Kidney (tissue), 14 donors: ENCODE data around the gene FKBP10. TPM values are rescaled to one million over a fixed set of nuclear protein-coding genes. Genes with fewer than 3 reads are reported as not detected.

ENCODE experiments used
- DNase-seq, 5 donors: peaks; one replicate each; pipeline ENCODE4 v3.0.0-alpha.2; 2013 to 2020
- FAIRE-seq: peaks from 2 replicates; lab custom pipeline; 2012; peaks lifted over from hg19 to GRCh38; lab: Jason Lieb, UNC
- H3K27ac ChIP-seq, 2 donors: one replicate each; pipeline ENCODE4 v1.7.0; 2013; ENCODE audit warnings: low read depth in 2 of 2, low read length in 2 of 2, inconsistent platforms in 1 of 2
- H3K27me3 ChIP-seq: one replicate; pipeline ENCODE4 v1.7.1; 2013; ENCODE audit warnings: low read length, inconsistent platforms; ENCODE audit not compliant: control insufficient read depth, insufficient read depth
- H3K36me3 ChIP-seq, 3 donors: one replicate each; pipeline versions ENCODE4 v1.7.0 to v1.7.1; 2013; ENCODE audit warnings: low read length in 3 of 3, control low read depth in 1 of 3, inconsistent platforms in 1 of 3; ENCODE audit not compliant: insufficient read depth in 3 of 3, control insufficient read depth in 2 of 3
- H3K4me1 ChIP-seq, 3 donors: one replicate each; pipeline versions ENCODE4 v1.7.0 to v1.7.1; 2013; ENCODE audit warnings: low read length in 3 of 3, inconsistent platforms in 1 of 3, low read depth in 1 of 3; ENCODE audit not compliant: control insufficient read depth in 2 of 3, insufficient read depth in 2 of 3
- H3K4me3 ChIP-seq, 3 donors: one replicate each; pipeline versions ENCODE4 v1.7.0 to v1.8.1; 2013; ENCODE audit warnings: low read length in 3 of 3, control low read depth in 1 of 3, inconsistent platforms in 1 of 3
- H3K9ac ChIP-seq, 3 donors: one replicate each; pipeline versions ENCODE4 v1.7.0 to v1.7.1; 2013; ENCODE audit warnings: low read length in 3 of 3, control low read depth in 1 of 3, inconsistent platforms in 1 of 3
- H3K9me3 ChIP-seq, 3 donors: one replicate each; pipeline versions ENCODE4 v1.7.0 to v1.7.1; 2013; ENCODE audit warnings: low read length in 3 of 3, control low read depth in 1 of 3, inconsistent platforms in 1 of 3; ENCODE audit not compliant: control insufficient read depth in 2 of 3, insufficient read depth in 1 of 3
- intact Hi-C: fragments of 100-400 bp; cut with DNase I; formaldehyde crosslinking; loops from one replicate; pipeline ENCODE4 v1.11.1; 2022
- polyA plus RNA-seq: library from polyadenylated mRNA; stranded (reverse); fragments of 350-450 nt; fragmentation: Illumina TruSeq; extraction: RNeasy Lipid Tissue Mini Kit (QIAGEN cat#74804); gene quantifications from one replicate; pipeline ENCODE4 v1.2.3, GENCODE V29; 2014; ENCODE audit warnings: low read depth, low replicate concordance; ENCODE audit not compliant: insufficient read depth
- total RNA-seq: library from RNA; stranded (reverse); fragmentation: NEBNext Ultra II Directional; extraction: Animal tissue kit (Norgen Biotek cat#: 25700); gene quantifications from one replicate; pipeline ENCODE4 v1.2.1, GENCODE V29; 2021
- TF ChIP-seq, protein P1 (sequence below): IDR thresholded peaks from 3 replicates; pipeline ENCODE4 v1.5.1; 2012; ENCODE audit warnings: mild to moderate bottlenecking, moderate library complexity, borderline replicate concordance; ENCODE audit not compliant: insufficient read depth; ENCODE audit errors: extremely low read depth
- donor health status: control.
- donor health status: control.
- donor health status: control.
- donor health status: control.
- donor health status: control.
- donor health status: DM: yes; HTN: yes; CAD: no.
- donor health status: Normal renal cell carcinoma (clear cell type).

The FKBP10 gene
- total and polyA plus RNA-seq, 2 donors from 2014 or later, result 19.6 to 38.3 TPM

DNA sequence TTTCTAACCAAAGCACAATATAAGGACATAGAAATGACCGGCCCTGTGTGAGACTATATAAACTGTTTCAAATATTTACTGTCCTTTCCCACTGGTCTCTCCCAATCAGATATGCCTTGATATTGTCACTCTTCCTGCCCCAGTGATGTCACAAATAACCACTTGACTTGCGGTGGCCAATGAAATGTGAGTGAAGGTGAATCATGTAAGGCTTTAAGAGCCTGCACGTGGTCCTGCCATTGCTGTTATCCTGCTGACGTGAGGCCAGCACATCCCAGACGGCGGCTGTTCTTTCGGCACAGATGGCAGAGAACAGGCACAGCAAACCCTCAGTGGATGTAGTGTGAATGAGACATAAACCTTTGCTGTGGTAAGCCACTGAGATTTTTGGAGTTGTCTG, 57.8 kb downstream of the FKBP10 start:
- Histone ChIP-seq H3K36me3 (peaks cover 4 to 44% (median 26%) of the 10 kb centered on the region in 3 donors), H3K4me1 (no peaks in the 10 kb centered on the region), H3K9me3 (no peaks in the 10 kb centered on the region), H3K9ac (no peak overlapping the region), H3K27ac (no peak overlapping the region), H3K27me3 (no peaks in the 10 kb centered on the region), H3K4me3 (no peak overlapping the region)
- intact Hi-C loops, result no loop called here
- no peak for DNase-seq
- TF ChIP-seq, protein P1, sequence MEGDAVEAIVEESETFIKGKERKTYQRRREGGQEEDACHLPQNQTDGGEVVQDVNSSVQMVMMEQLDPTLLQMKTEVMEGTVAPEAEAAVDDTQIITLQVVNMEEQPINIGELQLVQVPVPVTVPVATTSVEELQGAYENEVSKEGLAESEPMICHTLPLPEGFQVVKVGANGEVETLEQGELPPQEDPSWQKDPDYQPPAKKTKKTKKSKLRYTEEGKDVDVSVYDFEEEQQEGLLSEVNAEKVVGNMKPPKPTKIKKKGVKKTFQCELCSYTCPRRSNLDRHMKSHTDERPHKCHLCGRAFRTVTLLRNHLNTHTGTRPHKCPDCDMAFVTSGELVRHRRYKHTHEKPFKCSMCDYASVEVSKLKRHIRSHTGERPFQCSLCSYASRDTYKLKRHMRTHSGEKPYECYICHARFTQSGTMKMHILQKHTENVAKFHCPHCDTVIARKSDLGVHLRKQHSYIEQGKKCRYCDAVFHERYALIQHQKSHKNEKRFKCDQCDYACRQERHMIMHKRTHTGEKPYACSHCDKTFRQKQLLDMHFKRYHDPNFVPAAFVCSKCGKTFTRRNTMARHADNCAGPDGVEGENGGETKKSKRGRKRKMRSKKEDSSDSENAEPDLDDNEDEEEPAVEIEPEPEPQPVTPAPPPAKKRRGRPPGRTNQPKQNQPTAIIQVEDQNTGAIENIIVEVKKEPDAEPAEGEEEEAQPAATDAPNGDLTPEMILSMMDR, result no peak
- FAIRE-seq, result no peak

DNA sequence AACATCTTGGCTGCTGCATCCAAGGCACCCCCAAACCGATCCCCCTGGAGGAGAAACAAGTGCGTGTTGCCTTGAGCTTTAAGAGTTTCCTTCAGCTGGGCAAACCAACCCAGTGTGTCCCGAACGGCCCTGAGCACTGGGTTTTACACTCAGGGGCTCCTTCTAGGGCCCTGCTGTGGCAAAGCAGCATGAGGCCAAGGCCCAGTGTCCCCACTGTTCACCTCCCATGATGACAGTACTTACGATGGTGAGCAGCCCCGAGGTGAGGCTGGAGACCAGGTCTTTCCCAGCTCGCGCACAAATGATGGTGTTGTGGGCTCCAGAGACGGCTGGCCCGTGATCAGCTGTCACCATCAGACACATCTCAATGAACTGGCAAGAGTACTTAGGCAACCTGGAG, 59.0 kb downstream of the FKBP10 start:
- DNase-seq, result no peak

More for the DNA sequence above, 59.0 kb downstream of the FKBP10 start:
- no peak for FAIRE-seq
- TF ChIP-seq, protein P1, result no peak
- Histone ChIP-seq H3K36me3 (peaks cover 4 to 44% (median 26%) of the 10 kb centered on the region in 3 donors), H3K9me3 (no peaks in the 10 kb centered on the region), H3K9ac (no peak overlapping the region), H3K4me3 (no peak overlapping the region), H3K27ac (no peak overlapping the region), H3K27me3 (no peaks in the 10 kb centered on the region), H3K4me1 (no peaks in the 10 kb centered on the region)
- intact Hi-C loops, result no loop called here

Other genes with a start within 250 kb of the FKBP10 start
- not detected for gene KRT9, start 240.9 kb upstream of the FKBP10 start, total RNA-seq
- gene KRT9, start 240.9 kb upstream of the FKBP10 start, polyA plus RNA-seq, result not detected
- gene KRT14, start 226.1 kb upstream of the FKBP10 start, total RNA-seq, result not detected
- gene KRT14, start 226.1 kb upstream of the FKBP10 start, polyA plus RNA-seq, result not detected
- 3.1 TPM for gene KRT16, start 200.2 kb upstream of the FKBP10 start, total RNA-seq
- gene KRT16, start 200.2 kb upstream of the FKBP10 start, polyA plus RNA-seq, result not detected
- gene KRT17, start 188.4 kb upstream of the FKBP10 start, total RNA-seq, result 11.1 TPM
- 5.5 TPM for gene KRT17, start 188.4 kb upstream of the FKBP10 start, polyA plus RNA-seq
- 842 TPM for gene EIF1, start 124.1 kb upstream of the FKBP10 start, total RNA-seq
- gene EIF1, start 124.1 kb upstream of the FKBP10 start, polyA plus RNA-seq, result 1,166 TPM
- gene GAST, start 100.7 kb upstream of the FKBP10 start, total RNA-seq, result not detected
- not detected for gene GAST, start 100.7 kb upstream of the FKBP10 start, polyA plus RNA-seq
- 1.3 TPM for gene HAP1, start 78.4 kb upstream of the FKBP10 start, total RNA-seq
- gene HAP1, start 78.4 kb upstream of the FKBP10 start, polyA plus RNA-seq, result 0.99 TPM
- 223 TPM for gene JUP, start 26.3 kb upstream of the FKBP10 start, total RNA-seq
- gene JUP, start 26.3 kb upstream of the FKBP10 start, polyA plus RNA-seq, result 148 TPM
- 13.6 TPM for gene P3H4, start 1.1 kb upstream of the FKBP10 start, total RNA-seq
- 13.7 TPM for gene P3H4, start 1.1 kb upstream of the FKBP10 start, polyA plus RNA-seq
- gene NT5C3B, start 23.2 kb downstream of the FKBP10 start, total RNA-seq, result 44.0 TPM
- 88.0 TPM for gene NT5C3B, start 23.2 kb downstream of the FKBP10 start, polyA plus RNA-seq
- 0.28 TPM for gene KLHL10, start 24.8 kb downstream of the FKBP10 start, total RNA-seq
- not detected for gene KLHL10, start 24.8 kb downstream of the FKBP10 start, polyA plus RNA-seq
- gene KLHL11, start 52.4 kb downstream of the FKBP10 start, total RNA-seq, result 16.1 TPM
- gene KLHL11, start 52.4 kb downstream of the FKBP10 start, polyA plus RNA-seq, result 0.37 TPM
- gene ACLY, start 105.9 kb downstream of the FKBP10 start, total RNA-seq, result 104 TPM
- gene ACLY, start 105.9 kb downstream of the FKBP10 start, polyA plus RNA-seq, result 33.7 TPM
- gene ODAD4, start 117.6 kb downstream of the FKBP10 start, total RNA-seq, result 6.0 TPM
- gene ODAD4, start 117.6 kb downstream of the FKBP10 start, polyA plus RNA-seq, result 4.6 TPM
- gene CNP, start 153.8 kb downstream of the FKBP10 start, total RNA-seq, result 87.5 TPM
- gene CNP, start 153.8 kb downstream of the FKBP10 start, polyA plus RNA-seq, result 64.0 TPM
- gene DNAJC7, start 204.4 kb downstream of the FKBP10 start, total RNA-seq, result 88.1 TPM
- 141 TPM for gene DNAJC7, start 204.4 kb downstream of the FKBP10 start, polyA plus RNA-seq
- 26.8 TPM for gene NKIRAS2, start 207.1 kb downstream of the FKBP10 start, total RNA-seq
- 21.2 TPM for gene NKIRAS2, start 207.1 kb downstream of the FKBP10 start, polyA plus RNA-seq
- 3.8 TPM for gene C17orf113, start 237.6 kb downstream of the FKBP10 start, total RNA-seq
- gene C17orf113, start 237.6 kb downstream of the FKBP10 start, polyA plus RNA-seq, result 1.1 TPM